ENCODE data around the gene SLC25A10. TPM values are rescaled to one million over a fixed set of nuclear protein-coding genes. Genes with fewer than 3 reads are reported as not detected.

Gene SLC25A10
- total and polyA plus RNA-seq, 7 experiments from 2014 or later = 3.4 to 27.4 (median 5.2) TPM

- Mint-ChIP-seq H3K4me1 (peaks cover 3 to 9% (median 4%) of the 10 kb centered on the region in 7 donors), H3K4me3 (no peak overlapping the region), H3K27me3 (no peaks in the 10 kb centered on the region), H3K9me3 (no peaks in the 10 kb centered on the region), H3K36me3 (no peaks in the 10 kb centered on the region), H3K27ac (peak overlapping the region in 1 of 9 donors; percentile 43)
- Histone ChIP-seq H3K4me1 (ENCODE audit: control insufficient read depth in 2 of 2, insufficient read depth in 2 of 2, low read length in 2 of 2) (no peaks in the 10 kb centered on the region), H3K36me3 (ENCODE audit: control insufficient read depth in 2 of 3, insufficient read depth in 3 of 3, low read length in 3 of 3) (no peaks in the 10 kb centered on the region), H3K4me3 (ENCODE audit: low read length) (no peak overlapping the region), H3K9me3 (ENCODE audit: control insufficient read depth in 2 of 3, low read length in 3 of 3) (no peaks in the 10 kb centered on the region), H3K27ac (ENCODE audit: low read depth, low read length) (no peak overlapping the region), H3K27me3 (ENCODE audit: control insufficient read depth in 2 of 2, insufficient read depth in 2 of 2, low read length in 2 of 2) (no peaks in the 10 kb centered on the region)
- no peak for ATAC-seq
- CTCF ChIA-PET = no interaction called here
- DNase-seq = no peak
- intact Hi-C loops (cut with micrococcal nuclease) = no loop called here
- POLR2A ChIA-PET = interaction anchor here (0.6 kb wide), 1 partner anchor 1126 kb away, joined by 3 read pairs; no protein-coding TSS in a partner anchor
Measured at GRCh38 chr17:81717766-81718089, 5.6 kb downstream of the SLC25A10 start.

- H3K27ac ChIP-seq (ENCODE audit: low read depth, low read length) = no peak overlapping the region
- peaks cover 0 to 9% (median 7%) of the 10 kb centered on the region in 5 donors for H3K27me3 Mint-ChIP-seq
- H3K4me3 ChIP-seq (ENCODE audit: low read length) = no peak overlapping the region
- intact Hi-C loops (cut with micrococcal nuclease) = no loop called here
- H3K9me3 Mint-ChIP-seq = no peaks in the 10 kb centered on the region
- no peaks in the 10 kb centered on the region for H3K4me1 ChIP-seq (ENCODE audit: control insufficient read depth in 2 of 2, insufficient read depth in 2 of 2, low read length in 2 of 2)
- ChIA-PET CTCF (no interaction called here), POLR2A (no interaction called here)
- H3K36me3 ChIP-seq (ENCODE audit: control insufficient read depth in 2 of 3, insufficient read depth in 3 of 3, low read length in 3 of 3) = no peaks in the 10 kb centered on the region
- no peak overlapping the region for H3K4me3 Mint-ChIP-seq
- peaks cover 0 to 5% (median 0%) of the 10 kb centered on the region in 7 donors for H3K4me1 Mint-ChIP-seq
- ATAC-seq = no peak
- H3K36me3 Mint-ChIP-seq = no peaks in the 10 kb centered on the region
- H3K9me3 ChIP-seq (ENCODE audit: control insufficient read depth in 2 of 3, low read length in 3 of 3) = no peaks in the 10 kb centered on the region
- H3K27ac Mint-ChIP-seq = no peak overlapping the region
- no peaks in the 10 kb centered on the region for H3K27me3 ChIP-seq (ENCODE audit: control insufficient read depth in 2 of 2, insufficient read depth in 2 of 2, low read length in 2 of 2)
- no peak for DNase-seq
Measured at GRCh38 chr17:81719410-81720266, 7.6 kb downstream of the SLC25A10 start.

DNA sequence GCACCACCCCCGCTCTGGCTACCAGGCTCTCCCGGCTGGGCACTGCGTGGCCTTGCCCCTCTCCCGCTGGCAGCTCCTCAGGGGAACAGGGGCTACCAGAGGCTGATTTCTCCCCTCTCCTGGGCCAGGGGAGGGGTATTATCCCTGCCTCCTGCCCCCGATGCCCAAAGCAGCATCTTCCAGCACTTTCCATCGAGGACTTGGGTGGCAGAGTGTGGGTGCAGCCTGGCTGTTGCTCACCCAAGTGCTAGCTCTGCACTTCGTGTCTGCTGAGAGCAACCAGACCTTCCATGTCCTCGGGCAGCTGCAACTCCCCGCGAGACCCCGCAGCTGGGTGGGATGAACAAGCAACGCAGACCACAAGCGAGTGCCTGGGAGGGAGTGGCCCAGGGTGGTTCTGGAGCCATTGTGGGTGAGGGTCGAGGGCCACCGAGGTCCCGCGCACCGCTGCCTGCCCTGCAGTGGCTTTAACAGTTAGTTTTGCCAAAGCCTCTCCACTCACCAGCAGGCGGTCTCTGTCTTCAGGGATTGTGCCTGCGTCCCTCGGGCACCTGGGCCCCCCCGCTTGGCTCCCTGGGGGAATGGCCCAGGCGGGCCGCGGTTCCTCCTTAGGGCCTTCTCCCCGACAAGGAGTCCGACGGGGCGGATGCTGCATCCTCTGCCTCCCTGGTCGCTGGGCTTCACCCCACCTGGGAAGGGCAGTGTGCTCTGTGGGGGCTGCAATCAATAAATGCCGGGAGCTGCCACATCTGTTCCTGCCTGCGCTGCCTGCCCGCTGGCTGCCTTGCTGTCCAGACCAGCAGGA, 8.4 kb downstream of the SLC25A10 start:
- Mint-ChIP-seq H3K27me3 (peaks cover 0 to 9% (median 7%) of the 10 kb centered on the region in 5 donors), H3K9me3 (no peaks in the 10 kb centered on the region), H3K4me3 (no peak overlapping the region), H3K27ac (no peak overlapping the region), H3K36me3 (no peaks in the 10 kb centered on the region), H3K4me1 (peaks cover 0 to 5% (median 0%) of the 10 kb centered on the region in 7 donors)
- H3K27me3 ChIP-seq (ENCODE audit: control insufficient read depth in 2 of 2, insufficient read depth in 2 of 2, low read length in 2 of 2) = no peaks in the 10 kb centered on the region
- H3K4me3 ChIP-seq (ENCODE audit: low read length) = no peak overlapping the region
- H3K27ac ChIP-seq (ENCODE audit: low read depth, low read length) = no peak overlapping the region
- intact Hi-C loops (cut with micrococcal nuclease) = no loop called here
- H3K36me3 ChIP-seq (ENCODE audit: control insufficient read depth in 2 of 3, insufficient read depth in 3 of 3, low read length in 3 of 3) = no peaks in the 10 kb centered on the region
- H3K9me3 ChIP-seq (ENCODE audit: control insufficient read depth in 2 of 3, low read length in 3 of 3) = no peaks in the 10 kb centered on the region
- CTCF ChIA-PET = no interaction called here
- H3K4me1 ChIP-seq (ENCODE audit: control insufficient read depth in 2 of 2, insufficient read depth in 2 of 2, low read length in 2 of 2) = no peaks in the 10 kb centered on the region
- ATAC-seq = no peak
- POLR2A ChIA-PET = no interaction called here
- no peak for DNase-seq

DNA sequence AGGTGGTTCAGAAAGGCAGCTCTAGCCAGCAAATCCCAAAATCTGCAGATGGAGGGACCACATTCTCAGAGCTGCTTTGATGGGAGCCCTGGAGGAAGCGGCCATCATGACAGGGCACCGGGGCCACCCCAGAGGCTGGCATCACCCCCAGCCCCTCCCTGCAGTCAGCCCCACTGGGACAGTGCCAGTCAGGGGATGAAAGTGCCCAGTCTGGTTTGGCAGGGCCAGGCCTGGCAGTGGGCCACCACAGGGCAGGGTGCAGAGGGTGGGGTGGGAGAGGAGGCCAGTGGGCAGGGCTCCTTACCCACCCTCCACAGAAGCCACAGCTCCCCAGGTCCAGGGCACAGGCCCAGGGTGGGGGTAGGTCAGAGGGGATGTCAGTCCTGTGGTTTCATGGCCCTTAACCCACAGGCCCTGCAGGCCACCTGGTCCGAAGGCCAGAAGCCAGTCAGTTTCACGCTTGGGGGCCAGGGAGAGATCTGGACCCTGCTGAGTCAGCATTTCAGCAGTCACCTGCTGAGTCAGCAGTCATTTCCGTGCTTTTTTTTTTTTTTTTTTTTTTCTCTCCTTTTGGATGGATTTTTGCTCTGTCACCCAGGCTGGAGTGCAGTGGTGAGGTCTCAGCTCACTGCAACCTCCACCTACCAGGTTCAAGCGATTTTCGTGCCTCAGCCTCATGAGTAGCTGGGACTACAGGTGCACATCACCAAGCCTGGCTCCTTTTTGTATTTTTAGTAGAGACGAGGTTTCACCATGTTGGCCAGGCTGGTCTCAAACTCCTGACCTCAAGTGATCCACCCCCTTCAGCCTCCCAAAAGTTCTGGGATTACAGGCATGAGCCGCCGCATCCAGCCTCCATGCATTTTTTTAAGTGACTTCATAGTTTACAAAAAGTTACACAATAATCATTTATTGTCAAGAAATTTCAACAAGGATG, 10.4 kb downstream of the SLC25A10 start:
- H3K27me3 ChIP-seq (ENCODE audit: control insufficient read depth in 2 of 2, insufficient read depth in 2 of 2, low read length in 2 of 2) = no peaks in the 10 kb centered on the region
- ATAC-seq (no peak), DNase-seq (no peak)
- no peak overlapping the region for H3K27ac ChIP-seq (ENCODE audit: low read depth, low read length)
- H3K9me3 ChIP-seq (ENCODE audit: control insufficient read depth in 2 of 3, low read length in 3 of 3) = no peaks in the 10 kb centered on the region
- Mint-ChIP-seq H3K36me3 (no peaks in the 10 kb centered on the region), H3K27me3 (peaks cover 0 to 15% (median 11%) of the 10 kb centered on the region in 5 donors), H3K27ac (no peak overlapping the region), H3K9me3 (no peaks in the 10 kb centered on the region), H3K4me3 (no peak overlapping the region), H3K4me1 (peaks cover 0 to 5% (median 0%) of the 10 kb centered on the region in 7 donors)
- H3K4me1 ChIP-seq (ENCODE audit: control insufficient read depth in 2 of 2, insufficient read depth in 2 of 2, low read length in 2 of 2) = no peaks in the 10 kb centered on the region
- ChIA-PET CTCF (interaction anchor here (0.6 kb wide), 1 partner anchor 948 kb away, joined by 8 read pairs; no protein-coding TSS in a partner anchor), POLR2A (no interaction called here)
- intact Hi-C loops (cut with micrococcal nuclease) = no loop called here
- no peaks in the 10 kb centered on the region for H3K36me3 ChIP-seq (ENCODE audit: control insufficient read depth in 2 of 3, insufficient read depth in 3 of 3, low read length in 3 of 3)
- no peak overlapping the region for H3K4me3 ChIP-seq (ENCODE audit: low read length)

GRCh38 chr17:81723651-81724209, 11.6 kb downstream of the SLC25A10 start:
- H3K27me3 ChIP-seq (ENCODE audit: control insufficient read depth in 2 of 2, insufficient read depth in 2 of 2, low read length in 2 of 2) = no peaks in the 10 kb centered on the region
- Mint-ChIP-seq H3K4me1 (peaks cover 0 to 5% (median 0%) of the 10 kb centered on the region in 7 donors), H3K27ac (no peak overlapping the region), H3K36me3 (no peaks in the 10 kb centered on the region), H3K27me3 (peaks cover 0 to 20% (median 11%) of the 10 kb centered on the region in 5 donors), H3K4me3 (no peak overlapping the region), H3K9me3 (no peaks in the 10 kb centered on the region)
- CTCF ChIA-PET = no interaction called here
- H3K9me3 ChIP-seq (ENCODE audit: control insufficient read depth in 2 of 3, low read length in 3 of 3) = no peaks in the 10 kb centered on the region
- no peak overlapping the region for H3K27ac ChIP-seq (ENCODE audit: low read depth, low read length)
- H3K4me3 ChIP-seq (ENCODE audit: low read length) = no peak overlapping the region
- H3K4me1 ChIP-seq (ENCODE audit: control insufficient read depth in 2 of 2, insufficient read depth in 2 of 2, low read length in 2 of 2) = no peaks in the 10 kb centered on the region
- no peak for DNase-seq
- H3K36me3 ChIP-seq (ENCODE audit: control insufficient read depth in 2 of 3, insufficient read depth in 3 of 3, low read length in 3 of 3) = no peaks in the 10 kb centered on the region
- POLR2A ChIA-PET = no interaction called here
- ATAC-seq = no peak
- intact Hi-C loops (cut with micrococcal nuclease) = no loop called here

GRCh38 chr17:81725439-81725838, 13.4 kb downstream of the SLC25A10 start:
- H3K9me3 ChIP-seq (ENCODE audit: control insufficient read depth in 2 of 3, low read length in 3 of 3) = no peaks in the 10 kb centered on the region
- H3K27ac ChIP-seq (ENCODE audit: low read depth, low read length) = no peak overlapping the region
- no peak overlapping the region for H3K4me3 ChIP-seq (ENCODE audit: low read length)
- no peaks in the 10 kb centered on the region for H3K9me3 Mint-ChIP-seq
- no peaks in the 10 kb centered on the region for H3K36me3 ChIP-seq (ENCODE audit: control insufficient read depth in 2 of 3, insufficient read depth in 3 of 3, low read length in 3 of 3)
- no peak overlapping the region for H3K4me3 Mint-ChIP-seq
- H3K36me3 Mint-ChIP-seq = no peaks in the 10 kb centered on the region
- H3K4me1 Mint-ChIP-seq = peaks cover 0 to 5% (median 0%) of the 10 kb centered on the region in 7 donors
- POLR2A ChIA-PET = no interaction called here
- no peaks in the 10 kb centered on the region for H3K27me3 ChIP-seq (ENCODE audit: control insufficient read depth in 2 of 2, insufficient read depth in 2 of 2, low read length in 2 of 2)
- H3K27ac Mint-ChIP-seq = no peak overlapping the region
- CTCF ChIA-PET = no interaction called here
- DNase-seq (no peak), ATAC-seq (no peak)
- peaks cover 0 to 20% (median 12%) of the 10 kb centered on the region in 5 donors for H3K27me3 Mint-ChIP-seq
- H3K4me1 ChIP-seq (ENCODE audit: control insufficient read depth in 2 of 2, insufficient read depth in 2 of 2, low read length in 2 of 2) = no peaks in the 10 kb centered on the region
- intact Hi-C loops (cut with micrococcal nuclease) = no loop called here

Measured in naive thymus-derived CD4-positive, alpha-beta T cell (primary cell).